Measurements from ENCODE around the gene MACROD1.

Gene MACROD1

DNA sequence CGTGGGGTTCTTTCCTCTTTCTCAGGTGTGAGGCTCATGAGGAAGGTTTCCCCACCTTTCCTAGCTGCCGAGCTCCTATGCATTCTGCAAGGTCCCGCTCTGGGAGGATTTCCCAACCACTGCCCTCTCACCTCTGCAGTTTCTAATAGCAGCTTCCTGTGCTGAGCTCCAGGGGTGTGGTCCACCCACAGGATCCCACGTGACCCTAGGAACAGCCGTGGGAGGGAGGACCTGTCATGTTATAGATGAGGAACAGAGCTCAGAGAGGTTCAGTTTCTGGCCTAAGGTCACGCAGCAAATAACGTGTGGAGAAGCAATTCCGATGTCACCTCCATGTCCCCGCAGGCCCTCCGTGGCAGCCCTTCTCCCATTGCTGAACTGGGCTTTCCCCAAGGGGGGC, 91.7 kb downstream of the MACROD1 start:
- no peak for DNase-seq (ENCODE audit: low read depth)

DNA sequence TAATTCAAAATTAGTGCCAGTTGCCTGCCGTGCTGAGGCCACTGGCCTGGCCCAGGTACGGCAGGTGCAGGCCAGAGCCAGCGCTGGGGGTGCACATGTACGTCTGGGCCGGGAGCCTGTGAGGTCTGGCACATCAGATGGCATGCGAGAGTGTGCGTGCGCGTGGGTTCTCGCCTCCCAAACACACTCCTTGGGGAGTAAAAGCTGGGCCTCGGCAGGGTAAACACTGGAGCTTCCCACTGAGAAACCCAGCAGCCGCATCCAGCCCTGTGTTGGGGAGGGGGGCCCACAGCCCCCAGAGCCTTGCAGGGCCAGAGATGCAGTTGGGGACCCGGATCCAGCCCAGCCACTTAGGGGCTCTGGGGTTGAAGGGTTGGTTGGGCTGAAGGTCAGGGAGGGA, 92.4 kb downstream of the MACROD1 start:
- DNase-seq (ENCODE audit: low read depth), result no peak

DNA sequence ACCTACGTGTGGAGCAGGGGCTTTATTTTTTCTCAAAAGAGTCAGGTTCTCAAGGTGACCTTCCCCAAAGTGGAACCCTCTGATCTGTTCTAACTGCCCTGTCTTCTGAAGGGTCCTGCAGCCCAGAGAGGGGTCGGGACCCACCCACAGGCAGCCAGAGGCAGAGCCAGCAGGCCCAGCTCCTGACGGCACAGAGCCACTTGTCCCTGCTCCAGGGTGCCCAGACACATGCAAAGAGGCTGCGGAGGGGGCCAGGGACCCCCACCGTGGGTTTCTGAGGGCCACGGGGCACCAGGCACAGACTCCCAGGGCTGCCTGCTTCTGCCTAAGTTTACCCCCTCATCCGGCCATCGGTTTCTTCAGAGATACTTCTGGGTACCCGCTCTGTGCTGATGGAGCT, 93.0 kb downstream of the MACROD1 start:
- DNase-seq (ENCODE audit: low read depth), result no peak

DNA sequence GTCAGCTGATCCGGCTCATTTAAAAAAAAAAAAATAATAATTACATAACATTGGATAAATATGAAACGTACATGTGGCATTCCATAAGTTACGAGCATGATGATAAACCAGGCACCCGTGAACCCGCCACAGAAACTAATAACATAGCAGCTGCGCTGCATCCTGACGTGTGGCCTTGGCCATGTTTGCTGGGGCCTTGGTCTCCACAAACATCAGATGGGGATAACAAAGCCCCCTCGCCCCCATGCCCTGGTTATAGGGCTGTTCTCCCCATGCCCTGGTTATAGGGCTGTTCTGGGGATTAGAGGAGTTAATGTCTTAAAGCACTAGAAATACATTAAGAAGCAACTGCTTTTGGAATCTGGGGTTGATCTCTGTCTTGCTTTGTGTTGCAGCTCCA, 93.5 kb downstream of the MACROD1 start:
- DNase-seq (ENCODE audit: low read depth), result no peak

DNA sequence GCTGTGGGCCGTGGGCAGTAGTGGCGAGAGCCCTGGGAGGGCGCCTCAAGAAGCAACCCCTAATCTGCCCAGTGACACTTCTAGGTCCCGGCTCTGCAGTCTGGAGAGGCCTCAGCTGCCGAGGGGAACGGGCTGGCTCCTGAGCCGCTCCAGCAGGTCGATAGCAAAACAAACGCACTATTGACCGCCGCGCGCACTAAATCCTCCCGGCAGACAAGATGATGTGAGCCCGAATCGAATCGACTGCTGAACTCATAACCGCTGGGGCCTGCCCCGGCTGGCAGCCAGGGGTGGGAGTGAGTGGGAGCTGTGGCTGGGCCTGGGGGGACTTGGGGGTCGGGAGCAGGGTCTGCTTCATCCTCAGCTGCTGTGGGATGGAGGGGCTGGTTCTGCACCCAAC, 94.1 kb downstream of the MACROD1 start:
- no peak for DNase-seq (ENCODE audit: low read depth)

DNA sequence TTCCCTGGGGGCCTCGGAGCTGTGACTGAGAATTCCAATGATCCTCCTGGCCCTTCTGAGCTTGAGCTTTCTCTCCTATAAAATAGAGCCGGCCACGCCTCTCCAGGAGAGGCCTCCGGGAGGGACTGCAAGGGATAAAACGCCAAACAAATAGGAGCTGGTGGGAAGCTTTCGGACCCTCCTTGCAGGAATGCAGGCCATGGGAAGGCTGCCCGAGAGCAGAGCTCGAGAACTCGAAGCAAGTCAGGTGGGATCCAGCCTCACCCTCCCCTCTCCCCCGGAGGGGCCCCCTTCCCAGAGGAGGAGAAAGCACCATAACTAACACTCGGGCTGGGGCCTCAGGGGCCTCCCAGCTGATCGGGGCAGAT, 95.6 kb downstream of the MACROD1 start:
- no peak for DNase-seq (ENCODE audit: low read depth)

DNA sequence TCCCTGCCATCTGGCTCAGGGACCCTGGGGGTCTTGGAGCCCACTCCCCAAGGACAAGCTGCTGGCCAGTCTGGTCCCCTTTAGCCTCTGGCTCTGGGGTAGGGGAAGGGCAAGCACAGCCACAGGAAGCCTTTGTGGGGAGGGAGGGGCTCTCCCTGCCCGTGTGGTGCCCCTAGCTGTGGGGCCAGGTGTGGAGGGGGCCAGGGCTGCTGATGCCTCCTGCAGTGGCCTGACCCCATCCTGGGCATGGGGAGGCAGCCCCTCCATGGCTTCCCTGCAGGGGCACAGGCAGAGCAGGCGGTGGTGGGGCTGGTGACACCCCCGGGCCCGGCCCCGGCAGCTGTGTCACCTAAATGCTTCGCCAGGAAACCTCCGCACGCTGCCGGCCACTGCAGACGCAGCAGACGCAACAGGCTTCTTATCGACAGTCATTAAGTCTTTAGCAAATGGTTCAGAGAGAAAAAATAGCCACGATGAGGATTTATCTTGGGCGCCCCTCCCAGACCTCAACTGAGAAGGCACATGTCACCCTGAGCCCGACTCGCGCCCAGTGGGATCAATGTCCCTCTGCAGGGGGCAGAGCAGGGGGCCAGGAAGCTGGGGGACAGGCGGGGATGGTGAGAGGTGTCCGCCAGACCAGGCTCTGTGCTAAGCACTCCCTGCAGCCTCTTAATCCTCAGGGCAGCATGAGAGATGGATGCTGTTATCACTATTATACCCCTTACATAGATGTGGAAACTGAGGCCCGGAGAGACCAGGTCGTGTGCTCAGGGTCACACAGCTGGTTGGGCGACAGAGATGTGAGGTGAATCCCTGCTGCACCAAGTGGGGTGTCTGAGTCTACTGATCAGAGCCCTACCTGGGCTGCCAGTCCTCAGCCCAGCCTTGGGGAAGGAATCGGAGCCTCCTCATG, 96.3 kb downstream of the MACROD1 start:
- no peak for DNase-seq (ENCODE audit: low read depth)

DNA sequence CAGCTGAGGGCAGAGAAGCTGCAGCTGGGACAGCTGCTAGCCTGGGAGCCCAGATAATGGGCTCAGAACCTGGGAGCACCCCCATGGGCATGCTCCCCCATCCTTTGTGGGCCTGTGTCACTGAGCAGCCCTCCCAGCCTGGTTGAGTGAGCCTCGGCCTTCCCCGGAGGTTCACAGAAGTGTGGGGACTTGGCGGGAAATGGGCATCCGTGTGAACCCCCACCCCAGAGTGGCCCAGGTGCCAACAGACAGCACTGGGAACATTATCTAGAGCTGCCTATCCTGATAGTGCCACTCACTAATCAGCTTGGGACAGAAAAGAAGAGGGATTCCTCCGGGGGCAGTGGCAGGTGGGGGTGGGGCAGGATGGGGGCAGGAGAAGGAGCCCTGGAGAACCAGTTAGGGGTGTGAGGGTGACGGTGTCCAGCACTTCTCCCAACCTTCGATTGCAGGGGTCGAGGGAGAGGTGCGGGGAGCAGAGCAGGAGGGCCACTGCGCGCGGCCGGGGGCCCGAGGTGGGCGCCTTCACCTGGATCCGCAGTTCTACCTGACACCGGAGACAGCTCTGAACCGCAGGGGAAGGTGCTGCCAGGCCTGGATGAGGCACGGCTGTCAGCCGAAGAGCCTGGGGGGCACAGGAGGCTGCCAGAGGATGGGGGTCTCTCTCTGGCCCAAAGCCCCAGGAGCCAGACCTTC, 97.1 kb downstream of the MACROD1 start:
- no peak for DNase-seq (ENCODE audit: low read depth)

DNA sequence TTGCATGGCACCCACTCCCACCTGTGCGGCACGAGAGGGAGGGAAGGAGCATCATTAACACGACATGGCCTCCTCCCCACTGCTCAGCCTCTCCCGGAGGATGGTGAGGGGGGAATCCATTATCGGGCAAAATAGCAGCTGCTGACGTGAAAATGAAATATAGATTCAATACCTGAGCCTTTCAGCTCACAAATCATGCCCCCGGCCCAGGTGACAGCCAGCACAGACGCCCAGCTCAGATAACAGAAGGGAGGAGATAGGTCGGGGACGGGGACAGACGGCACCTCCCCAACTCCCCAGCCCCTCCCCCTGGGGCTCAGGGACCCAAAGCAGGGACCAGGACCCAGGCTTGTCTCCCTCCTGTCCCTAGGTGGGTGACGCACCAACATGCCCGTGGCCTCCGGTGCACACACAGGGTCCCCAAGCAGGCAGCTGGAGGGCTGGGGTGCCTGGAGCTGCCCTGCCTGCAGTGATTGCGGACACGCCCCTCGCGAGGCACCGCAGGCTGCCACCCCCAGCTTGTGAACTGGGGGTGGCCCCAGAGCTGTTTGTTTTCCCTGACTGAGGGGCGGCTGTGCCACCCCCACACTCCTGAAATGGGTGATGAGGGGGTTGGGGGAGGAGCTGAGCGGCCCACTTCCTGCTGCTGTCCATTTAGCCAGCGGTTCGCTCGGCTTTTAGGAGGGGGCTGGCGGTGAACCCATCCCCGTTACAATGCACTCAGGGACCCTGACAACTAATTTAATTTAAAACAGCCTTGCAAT, 98.5 kb downstream of the MACROD1 start:
- DNase-seq (ENCODE audit: low read depth), result no peak

DNA sequence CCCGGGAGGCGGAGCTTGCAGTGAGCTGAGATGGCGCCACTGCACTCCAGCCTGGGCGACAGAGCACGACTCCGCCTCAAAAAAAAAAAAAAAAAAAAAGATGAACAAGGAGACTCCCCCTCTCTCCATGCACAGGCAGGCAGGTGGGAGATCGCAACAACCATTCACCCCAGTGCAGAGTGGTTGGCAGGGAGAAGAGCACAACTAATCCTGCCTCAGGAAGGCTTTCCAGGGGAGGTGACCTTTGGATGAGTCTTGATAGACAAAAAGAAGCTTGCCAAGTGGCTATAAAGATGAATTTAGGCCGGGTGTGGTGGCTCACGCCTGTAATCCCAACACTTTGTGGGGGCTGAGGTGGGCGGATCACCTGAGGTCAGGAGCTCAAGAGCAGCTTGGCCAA, 100.2 kb downstream of the MACROD1 start:
- DNase-seq (ENCODE audit: low read depth), result no peak

DNA sequence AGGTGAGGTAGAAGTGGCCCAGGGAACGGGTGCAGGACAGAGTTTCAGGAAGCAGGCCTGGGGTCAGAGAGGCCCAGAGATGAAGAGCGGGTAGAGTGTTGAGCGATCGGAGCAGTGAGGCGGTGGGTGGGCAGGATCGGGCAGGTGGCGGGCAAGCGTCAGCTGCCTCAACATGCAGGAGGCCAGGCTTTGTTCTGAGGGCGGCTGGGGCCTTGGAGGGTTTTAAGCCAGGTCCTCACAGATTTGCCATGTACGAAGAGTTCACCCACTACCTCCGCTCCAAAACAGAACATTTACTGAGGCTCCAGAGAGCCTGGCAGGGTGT, 100.8 kb downstream of the MACROD1 start:
- DNase-seq (ENCODE audit: low read depth), result no peak

DNA sequence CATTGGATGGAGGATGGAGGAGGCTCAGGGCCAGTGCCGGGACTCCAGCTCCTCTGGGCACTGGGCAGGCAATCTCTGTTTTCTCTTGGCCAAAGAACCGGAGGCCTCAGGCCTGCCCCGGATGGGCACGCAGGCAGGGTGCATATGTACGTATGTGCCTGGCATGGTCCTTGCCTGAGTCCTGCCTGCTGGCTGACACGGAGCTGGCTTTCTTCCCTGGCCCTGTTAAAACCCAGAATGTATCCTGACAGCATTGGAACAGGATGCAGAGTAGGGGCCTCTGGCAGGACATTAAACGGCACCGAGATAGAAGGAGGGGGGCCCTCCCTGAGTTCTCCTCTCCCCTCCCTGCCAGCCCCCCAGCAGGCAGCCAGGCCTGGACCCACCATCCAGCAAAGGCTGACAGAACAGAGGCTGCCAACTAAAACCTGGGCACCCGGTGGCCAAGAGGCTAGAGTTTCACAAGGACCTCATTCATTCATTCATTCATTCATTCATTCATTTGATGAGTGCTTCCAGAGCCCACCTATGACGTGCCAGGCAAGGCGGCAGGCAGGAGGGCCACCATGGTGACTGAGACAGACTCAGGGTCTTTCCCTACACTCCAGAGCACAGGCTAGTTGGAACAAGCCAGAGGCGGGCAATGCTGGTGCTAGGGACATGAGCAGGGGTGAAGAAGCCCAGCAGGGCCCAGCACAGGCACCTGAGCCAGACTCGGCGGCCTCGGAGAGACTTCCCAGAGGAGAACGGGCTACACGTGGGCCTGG, 101.4 kb downstream of the MACROD1 start:
- no peak for DNase-seq (ENCODE audit: low read depth)

DNA sequence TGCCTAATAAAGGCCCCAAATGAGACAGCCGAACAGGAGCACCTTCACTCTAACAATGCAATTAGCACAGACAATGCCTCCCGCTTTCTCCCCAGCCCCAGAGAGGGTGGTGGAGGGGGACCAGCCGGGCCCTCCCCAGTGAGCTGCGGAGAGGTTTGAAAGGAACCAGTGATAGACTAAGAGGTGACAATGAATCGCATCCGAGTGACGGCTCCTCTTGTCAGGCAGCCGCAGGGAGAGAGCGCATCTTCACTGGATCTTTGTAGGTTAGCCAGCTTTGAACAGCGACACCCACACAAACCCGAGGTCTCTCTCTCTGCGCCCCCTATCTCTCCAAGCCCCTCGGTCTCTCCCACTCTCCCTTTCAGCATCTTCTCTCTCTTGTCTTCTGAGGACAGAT, 102.1 kb downstream of the MACROD1 start:
- no peak for DNase-seq (ENCODE audit: low read depth)

DNA sequence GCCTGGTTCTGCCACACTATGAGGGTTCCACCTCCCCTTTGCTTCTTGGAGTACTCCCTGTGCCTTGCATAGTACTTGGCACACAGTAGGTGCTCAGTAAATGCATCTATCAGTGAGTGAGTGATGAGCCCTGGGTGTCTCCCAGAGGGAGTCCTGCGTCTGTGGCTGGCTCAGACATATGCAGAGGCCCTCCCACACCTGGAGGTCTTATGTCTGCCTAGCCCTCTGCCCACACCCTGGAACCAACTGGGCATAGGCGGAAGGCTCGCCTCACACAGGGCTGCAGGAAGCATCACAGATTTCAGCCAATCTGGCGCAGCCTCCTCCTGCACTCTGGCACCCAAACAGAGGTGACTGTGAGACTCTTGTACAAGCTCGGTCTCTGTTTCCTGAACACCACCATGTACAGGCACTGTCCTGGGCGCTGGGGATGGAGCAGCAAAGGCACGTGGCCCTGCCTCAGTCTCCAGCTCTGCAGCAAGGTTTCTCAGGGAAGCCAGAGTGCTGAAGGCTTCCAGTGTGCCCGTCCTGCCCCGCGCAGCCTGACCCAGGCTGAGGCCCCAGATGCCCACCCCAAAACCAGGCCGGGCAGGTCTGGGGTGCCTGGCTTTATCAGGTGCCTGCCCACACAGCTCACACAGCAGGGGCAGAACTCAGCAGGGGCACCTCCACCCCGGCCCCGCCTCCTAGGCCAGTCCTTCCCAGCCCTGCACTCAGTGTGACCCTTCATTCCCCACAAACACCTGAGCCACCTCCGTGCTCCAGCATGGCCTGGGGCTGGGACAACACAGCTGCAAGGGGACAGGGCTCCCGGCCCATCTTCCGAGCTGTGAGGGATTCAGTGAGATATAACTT, 103.5 kb downstream of the MACROD1 start:
- no peak for DNase-seq (ENCODE audit: low read depth)

DNA sequence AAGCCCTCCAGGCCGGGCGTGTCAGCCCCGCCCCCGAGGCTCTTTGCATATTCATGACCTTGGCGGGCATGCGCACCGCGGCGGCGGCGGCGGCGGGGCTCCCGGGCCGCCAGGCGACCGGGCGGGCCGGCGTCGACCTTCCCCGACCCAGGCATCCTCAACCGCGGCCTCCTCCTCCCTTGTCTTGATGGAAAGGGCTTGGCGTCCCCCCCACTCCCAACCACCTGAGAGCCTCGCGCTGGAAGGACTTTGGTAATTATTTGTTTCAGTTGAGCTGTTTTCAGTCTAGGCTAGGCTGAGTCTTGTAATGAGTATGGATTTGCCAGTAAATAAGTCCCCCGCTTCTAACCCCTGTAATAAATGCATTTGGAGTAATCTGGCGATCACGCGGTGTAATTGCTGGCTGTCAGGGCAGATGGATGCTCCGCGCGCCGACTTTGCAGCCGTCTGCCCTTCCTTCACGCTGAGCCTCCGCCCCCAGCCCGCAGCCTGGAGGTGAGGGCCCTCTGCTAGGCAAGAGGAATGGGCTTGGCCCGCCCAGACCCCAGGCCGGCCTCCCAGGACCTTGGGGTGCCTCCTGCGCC, 105.0 kb downstream of the MACROD1 start:
- peak; percentile 32 for DNase-seq (ENCODE audit: low read depth)

DNA sequence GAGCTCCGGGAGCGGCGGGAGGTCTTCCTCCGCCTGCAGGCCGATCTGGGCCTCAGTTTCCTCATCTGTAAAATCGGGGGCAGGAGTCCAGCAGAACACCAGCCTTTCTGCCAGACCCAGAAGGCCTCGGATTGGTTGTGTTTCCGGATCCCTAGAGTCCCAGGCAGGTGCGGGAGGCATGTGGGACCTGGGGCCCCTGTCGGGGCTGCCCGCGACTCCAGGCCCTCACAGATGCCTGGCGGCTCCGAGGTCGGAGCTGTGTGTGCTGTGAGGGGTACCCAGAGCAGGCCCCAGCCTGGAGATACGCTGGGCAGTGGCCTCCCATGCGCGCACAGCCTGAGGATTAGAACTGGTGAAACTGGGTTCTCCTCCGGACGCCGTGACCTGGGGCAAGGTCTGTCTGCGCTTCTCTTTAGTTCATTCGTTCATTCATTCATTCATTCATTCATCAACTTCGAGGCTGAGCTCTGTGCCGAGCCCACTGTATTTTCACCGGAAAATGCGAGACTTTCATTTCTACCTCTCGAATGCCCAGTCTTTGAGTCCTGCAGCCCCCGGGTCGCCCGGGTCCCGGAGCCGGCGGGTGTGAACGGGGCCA, 105.6 kb downstream of the MACROD1 start:
- DNase-seq (ENCODE audit: low read depth), result no peak

DNA sequence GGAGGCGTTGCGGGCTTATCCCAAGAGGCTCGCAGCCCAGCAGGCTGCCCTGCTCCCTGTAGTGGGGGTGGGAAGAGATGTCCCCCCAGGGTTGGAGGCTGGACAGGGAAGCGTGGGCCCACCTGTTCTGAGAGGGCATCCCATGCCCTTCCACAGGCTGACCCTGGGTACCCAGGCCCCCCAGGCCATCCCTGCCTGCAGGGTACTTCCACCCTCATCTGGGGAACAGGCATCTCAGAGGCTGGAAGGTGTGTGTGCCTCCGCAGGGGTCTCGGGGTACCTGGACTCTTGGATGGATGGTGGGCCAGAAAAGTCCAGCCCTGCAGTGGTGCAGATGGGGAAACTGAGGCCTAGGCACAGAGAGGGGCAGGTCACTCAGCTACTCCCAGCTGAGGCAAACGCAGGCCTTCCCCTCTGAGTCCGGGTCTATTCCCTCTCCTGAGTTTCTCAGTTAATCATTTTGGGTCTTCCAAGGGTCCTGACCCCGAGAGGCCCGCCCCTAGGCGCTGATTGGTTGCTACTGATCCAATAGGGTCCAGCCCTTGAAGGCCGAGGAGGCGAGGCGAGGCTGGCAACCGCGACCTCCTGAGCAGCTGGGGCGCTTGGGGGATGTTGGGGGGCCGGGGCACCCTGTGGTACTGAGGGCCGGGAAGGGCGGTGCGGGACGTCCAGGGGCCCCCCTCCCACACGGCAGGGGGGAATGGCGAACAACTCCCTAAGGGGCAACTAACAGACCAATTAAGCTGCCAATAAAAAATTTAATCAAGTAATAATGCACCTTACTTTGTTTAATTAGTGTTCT, 106.4 kb downstream of the MACROD1 start:
- DNase-seq (ENCODE audit: low read depth), result no peak

DNA sequence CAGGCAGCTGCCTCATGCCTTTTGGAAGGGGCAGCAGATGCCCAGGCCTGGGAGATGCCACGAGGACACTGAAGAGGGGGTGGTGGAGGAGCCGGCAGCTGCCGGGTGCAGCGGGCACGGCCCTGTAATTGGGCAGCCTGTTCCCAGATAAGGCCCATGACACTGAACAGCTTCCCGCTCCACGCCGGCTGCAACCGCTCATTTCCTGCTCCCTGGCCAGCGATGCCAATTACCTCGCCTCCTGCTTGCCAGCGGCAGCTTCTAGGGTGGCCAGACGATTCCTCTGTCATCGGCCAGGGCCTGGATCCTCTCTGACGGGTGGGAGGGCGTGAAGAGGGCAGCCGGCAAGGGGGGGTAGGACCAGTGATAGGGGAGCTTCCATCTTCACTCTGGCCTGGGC, 107.4 kb downstream of the MACROD1 start:
- DNase-seq (ENCODE audit: low read depth), result no peak

DNA sequence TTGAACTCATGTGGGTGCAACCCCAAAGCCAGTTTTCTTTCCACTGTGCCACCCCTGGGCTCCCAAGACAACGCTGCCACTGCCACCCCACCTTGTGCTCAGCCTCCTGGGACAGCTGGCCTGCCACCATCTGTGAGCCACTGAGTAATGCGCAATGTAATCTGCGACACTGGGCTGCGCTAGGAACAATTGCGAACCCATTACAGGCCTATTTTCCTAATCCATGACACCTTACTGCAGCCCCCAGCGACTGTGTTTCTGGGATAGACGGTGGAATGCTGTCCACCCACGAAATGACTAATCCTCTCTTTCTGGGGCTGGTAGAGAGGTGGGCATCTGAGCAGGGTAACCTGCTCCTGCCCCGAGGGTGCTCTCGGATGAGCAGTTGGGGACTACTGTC, 108.0 kb downstream of the MACROD1 start:
- DNase-seq (ENCODE audit: low read depth), result no peak

DNA sequence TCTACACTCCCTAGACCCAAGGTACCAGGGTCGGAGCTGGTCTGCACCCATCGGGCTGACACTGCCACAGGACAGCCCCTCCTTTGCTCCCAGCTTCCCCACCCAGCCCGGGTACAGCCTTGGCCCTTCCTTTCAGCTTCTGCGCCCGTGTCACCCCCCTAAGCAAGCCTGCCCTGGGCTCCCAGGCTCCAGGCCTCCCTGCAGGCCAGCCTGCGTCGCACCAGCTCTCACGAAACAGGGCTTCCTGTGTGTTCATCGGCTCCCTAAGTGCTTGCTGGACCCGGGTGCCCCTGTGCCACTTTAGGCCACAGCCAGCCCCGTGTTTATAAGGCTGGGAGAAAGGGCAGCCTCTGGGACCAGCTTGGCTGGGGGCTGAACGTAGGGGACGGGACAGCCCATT, 109.1 kb downstream of the MACROD1 start:
- DNase-seq (ENCODE audit: low read depth), result no peak
